ENCODE data around the gene TRIM49D1.
"Not testable (repeated sequence)": the region's sequence is repeated elsewhere in the genome, so short reads cannot be mapped to it uniquely, and the experiment has no call there.

TRIM49D1 gene

GRCh38 chr11:89922195-89922660 lies at the start of gene TRIM49D1:
TRIM49D1 (minus strand) TSS chr11:89922245; CDS start chr11:89917710, 4,535 bp downstream.
- no peak within 1 kb of the TSS for H3K27ac ChIP-seq
- no peak for TF ChIP-seq CTCF (conservative IDR thresholded peaks at IDR 0.05)

- H3K27ac ChIP-seq, result not testable (repeated sequence)
Observed at GRCh38 chr11:89965737-89966136, 43.7 kb upstream of the TRIM49D1 start, which contains the start of gene TRIM64. TRIM64 (plus strand) TSS chr11:89966037; CDS start chr11:89968504, 2,467 bp downstream.

GRCh38 chr11:89960833-89961232 lies 38.8 kb upstream of the TRIM49D1 start:
- not testable (repeated sequence) for H3K27ac ChIP-seq

- H3K27ac ChIP-seq, result not testable (repeated sequence)
Observed at GRCh38 chr11:89923764-89924163, 1.7 kb upstream of the TRIM49D1 start, which contains the start of gene TRIM49D2. TRIM49D2 (plus strand) TSS chr11:89924064; CDS start chr11:89926762, 2,698 bp downstream.

GRCh38 chr11:89900809-89901208 lies 21.2 kb downstream of the TRIM49D1 start:
- H3K27ac ChIP-seq, result not testable (repeated sequence)

GRCh38 chr11:89893245-89893644 lies 28.8 kb downstream of the TRIM49D1 start:
- H3K27ac ChIP-seq, result not testable (repeated sequence)

- H3K27ac ChIP-seq, result not testable (repeated sequence)
Observed at GRCh38 chr11:89877511-89877910, 44.5 kb downstream of the TRIM49D1 start.

- H3K27ac ChIP-seq, result not testable (repeated sequence)
Observed at GRCh38 chr11:89872588-89872987, 49.5 kb downstream of the TRIM49D1 start.

GRCh38 chr11:89865223-89865622 lies 56.8 kb downstream of the TRIM49D1 start:
- not testable (repeated sequence) for H3K27ac ChIP-seq

- H3K27ac ChIP-seq, result not testable (repeated sequence)
Observed at GRCh38 chr11:89863906-89864704, 57.9 kb downstream of the TRIM49D1 start.

All from VCaP (cell line).